Stimulated activated CD4-positive, alpha-beta T cell treated with anti-CD3 and anti-CD28 coated beads, Interleukin-1b, Interleukin-23, amount 100 ng/mL, for 48 hours (primary cell): Measurements from ENCODE around the gene AKAP6.

Experiments used
- DNase-seq: peaks from one replicate; pipeline ENCODE4 v3.0.0-alpha.2; 2020

AKAP6 gene

GRCh38 chr14:32412103-32412502 is 83.0 kb downstream of the AKAP6 start:
- DNase-seq = no peak

- no peak for DNase-seq
Observed at GRCh38 chr14:32412532-32412931, 83.4 kb downstream of the AKAP6 start.

GRCh38 chr14:32413967-32414640 is 85.0 kb downstream of the AKAP6 start:
- DNase-seq = no peak

- DNase-seq = no peak
Observed at GRCh38 chr14:32414808-32415255, 85.7 kb downstream of the AKAP6 start.

GRCh38 chr14:32417956-32418552 is 89.0 kb downstream of the AKAP6 start:
- DNase-seq = no peak

GRCh38 chr14:32419429-32419828 is 90.3 kb downstream of the AKAP6 start:
- DNase-seq = no peak

GRCh38 chr14:32421781-32422180 is 92.7 kb downstream of the AKAP6 start:
- no peak for DNase-seq

- DNase-seq = no peak
Observed at GRCh38 chr14:32422440-32422839, 93.3 kb downstream of the AKAP6 start.

- no peak for DNase-seq
Observed at GRCh38 chr14:32426028-32426427, 96.9 kb downstream of the AKAP6 start.

GRCh38 chr14:32426586-32427388 is 97.7 kb downstream of the AKAP6 start:
- DNase-seq = no peak

- no peak for DNase-seq
Observed at GRCh38 chr14:32427726-32428528, 98.8 kb downstream of the AKAP6 start.

- no peak for DNase-seq
Observed at GRCh38 chr14:32428875-32429274, 99.8 kb downstream of the AKAP6 start.

GRCh38 chr14:32430326-32430725 is 101.2 kb downstream of the AKAP6 start:
- no peak for DNase-seq

GRCh38 chr14:32432813-32433538 is 103.9 kb downstream of the AKAP6 start:
- DNase-seq = no peak

- no peak for DNase-seq
Observed at GRCh38 chr14:32434180-32434579, 105.1 kb downstream of the AKAP6 start.

GRCh38 chr14:32434880-32435279 is 105.8 kb downstream of the AKAP6 start:
- DNase-seq = no peak

- no peak for DNase-seq
Observed at GRCh38 chr14:32435411-32435810, 106.3 kb downstream of the AKAP6 start.

- no peak for DNase-seq
Observed at GRCh38 chr14:32436993-32437392, 107.9 kb downstream of the AKAP6 start.

GRCh38 chr14:32438517-32438916 is 109.4 kb downstream of the AKAP6 start:
- DNase-seq = no peak

- DNase-seq = no peak
Observed at GRCh38 chr14:32443890-32444661, 115.0 kb downstream of the AKAP6 start.

- no peak for DNase-seq
Observed at GRCh38 chr14:32447371-32447770, 118.3 kb downstream of the AKAP6 start.

- no peak for DNase-seq
Observed at GRCh38 chr14:32449648-32450047, 120.5 kb downstream of the AKAP6 start.
